Ascending aorta (tissue), 2 donors: Measurements from ENCODE around the gene UGP2. TPM values are rescaled to one million over a fixed set of nuclear protein-coding genes. Genes with fewer than 3 reads are reported as not detected.
A peak's percentile ranks its signal among the peaks of the same experiment; 100 is the strongest.

Experiments used
- DNase-seq, 2 donors: peaks; one replicate each; pipeline ENCODE4 v3.0.0-alpha.2; 2019; ENCODE audit warnings: low spot score in 2 of 2
- H3K27ac ChIP-seq, 2 donors: fragments of 200-600 bp; sonication (generic); one replicate each; pipeline ENCODE4 v1.5.1; 2016 to 2017; ENCODE audit warnings: mild to moderate bottlenecking in 1 of 2
- H3K27me3 ChIP-seq: fragments of 200-600 bp; sonication (generic); one replicate; pipeline ENCODE4 v1.5.1; 2017
- H3K36me3 ChIP-seq, 2 donors: fragments of 200-600 bp; sonication (generic); one replicate each; pipeline ENCODE4 v1.5.1; 2016
- H3K4me1 ChIP-seq, 2 donors: fragments of 200-600 bp; sonication (generic); one replicate each; pipeline ENCODE4 v1.5.1; 2016 to 2017; ENCODE audit warnings: mild to moderate bottlenecking in 1 of 2
- H3K4me3 ChIP-seq, 2 donors: fragments of 200-600 bp; sonication (generic); one replicate each; pipeline ENCODE4 v1.5.1; 2016 to 2017; ENCODE audit warnings: mild to moderate bottlenecking in 1 of 2
- H3K9me3 ChIP-seq, 2 donors: fragments of 200-600 bp; sonication (generic); one replicate each; pipeline ENCODE4 v1.5.1; 2016
- intact Hi-C: fragments of 100-400 bp; cut with DNase I; formaldehyde crosslinking; loops from one replicate; pipeline ENCODE4 v1.15.1; 2023
- total RNA-seq: library from RNA; depleted of rRNA; stranded (reverse); fragments of >200 nt; gene quantifications from one replicate; pipeline ENCODE4 v1.1.0, GENCODE V29; 2016
- TF ChIP-seq, protein P1 (sequence below), 3 experiments: fragments of 200-600 bp in 2 of 3; fragments of 450-650 bp in 1 of 3; sonication (generic) in 2 of 3; IDR thresholded peaks; one replicate each; pipeline ENCODE4 v1.5.1; 2016 to 2019; ENCODE audit warnings: antibody characterized with exemption in 3 of 3, mild to moderate bottlenecking in 1 of 3, moderate library complexity in 1 of 3

Gene UGP2
- total RNA-seq, 1 donor from 2014 or later: 25.7 TPM

GRCh38 chr2:63818271-63818670 is 23.4 kb upstream of the UGP2 start:
- H3K27me3 ChIP-seq: no peaks in the 10 kb centered on the region
- peaks cover 5 to 18% of the 10 kb centered on the region in 2 donors for H3K4me1 ChIP-seq
- intact Hi-C loops: loop anchor here (2.0 kb wide), 1 partner anchor 17 kb away; no protein-coding TSS in a partner anchor
- H3K9me3 ChIP-seq: no peaks in the 10 kb centered on the region
- H3K27ac ChIP-seq: peak overlapping the region in 1 of 2 donors; percentile 30
- no peaks in the 10 kb centered on the region for H3K36me3 ChIP-seq
- H3K4me3 ChIP-seq: no peak overlapping the region
- TF ChIP-seq, protein P1, sequence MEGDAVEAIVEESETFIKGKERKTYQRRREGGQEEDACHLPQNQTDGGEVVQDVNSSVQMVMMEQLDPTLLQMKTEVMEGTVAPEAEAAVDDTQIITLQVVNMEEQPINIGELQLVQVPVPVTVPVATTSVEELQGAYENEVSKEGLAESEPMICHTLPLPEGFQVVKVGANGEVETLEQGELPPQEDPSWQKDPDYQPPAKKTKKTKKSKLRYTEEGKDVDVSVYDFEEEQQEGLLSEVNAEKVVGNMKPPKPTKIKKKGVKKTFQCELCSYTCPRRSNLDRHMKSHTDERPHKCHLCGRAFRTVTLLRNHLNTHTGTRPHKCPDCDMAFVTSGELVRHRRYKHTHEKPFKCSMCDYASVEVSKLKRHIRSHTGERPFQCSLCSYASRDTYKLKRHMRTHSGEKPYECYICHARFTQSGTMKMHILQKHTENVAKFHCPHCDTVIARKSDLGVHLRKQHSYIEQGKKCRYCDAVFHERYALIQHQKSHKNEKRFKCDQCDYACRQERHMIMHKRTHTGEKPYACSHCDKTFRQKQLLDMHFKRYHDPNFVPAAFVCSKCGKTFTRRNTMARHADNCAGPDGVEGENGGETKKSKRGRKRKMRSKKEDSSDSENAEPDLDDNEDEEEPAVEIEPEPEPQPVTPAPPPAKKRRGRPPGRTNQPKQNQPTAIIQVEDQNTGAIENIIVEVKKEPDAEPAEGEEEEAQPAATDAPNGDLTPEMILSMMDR (IDR thresholded peaks at IDR 0.05): no peak
- no peak for DNase-seq

- peak overlapping the region; percentile 43 to 60 for H3K27ac ChIP-seq
- DNase-seq: no peak
- no peaks in the 10 kb centered on the region for H3K27me3 ChIP-seq
- intact Hi-C loops: loop anchor here (2.0 kb wide), 1 partner anchor 18 kb away; no protein-coding TSS in a partner anchor
- H3K4me1 ChIP-seq: peaks cover 5 to 18% of the 10 kb centered on the region in 2 donors
- H3K9me3 ChIP-seq: no peaks in the 10 kb centered on the region
- TF ChIP-seq, protein P1 (IDR thresholded peaks at IDR 0.05): no peak
- H3K4me3 ChIP-seq: no peak overlapping the region
- no peaks in the 10 kb centered on the region for H3K36me3 ChIP-seq
Measured at GRCh38 chr2:63819256-63819655, 22.4 kb upstream of the UGP2 start.

GRCh38 chr2:63819765-63820717 is 21.7 kb upstream of the UGP2 start:
- Histone ChIP-seq H3K27ac (peak overlapping the region; percentile 43 to 60), H3K4me1 (peaks cover 5 to 18% of the 10 kb centered on the region in 2 donors), H3K4me3 (no peak overlapping the region), H3K9me3 (no peaks in the 10 kb centered on the region), H3K36me3 (no peaks in the 10 kb centered on the region), H3K27me3 (no peaks in the 10 kb centered on the region)
- DNase-seq: no peak
- TF ChIP-seq, protein P1 (IDR thresholded peaks at IDR 0.05): no peak
- intact Hi-C loops: loop anchor here (2.0 kb wide), 1 partner anchor 19 kb away; no protein-coding TSS in a partner anchor

GRCh38 chr2:63820969-63821368 is 20.7 kb upstream of the UGP2 start:
- no peaks in the 10 kb centered on the region for H3K9me3 ChIP-seq
- peaks cover 5 to 20% of the 10 kb centered on the region in 2 donors for H3K4me1 ChIP-seq
- H3K4me3 ChIP-seq: no peak overlapping the region
- TF ChIP-seq, protein P1 (IDR thresholded peaks at IDR 0.05): no peak
- no peaks in the 10 kb centered on the region for H3K27me3 ChIP-seq
- no peaks in the 10 kb centered on the region for H3K36me3 ChIP-seq
- DNase-seq: no peak
- intact Hi-C loops: no loop called here
- peak overlapping the region; percentile 3 to 60 for H3K27ac ChIP-seq

DNA sequence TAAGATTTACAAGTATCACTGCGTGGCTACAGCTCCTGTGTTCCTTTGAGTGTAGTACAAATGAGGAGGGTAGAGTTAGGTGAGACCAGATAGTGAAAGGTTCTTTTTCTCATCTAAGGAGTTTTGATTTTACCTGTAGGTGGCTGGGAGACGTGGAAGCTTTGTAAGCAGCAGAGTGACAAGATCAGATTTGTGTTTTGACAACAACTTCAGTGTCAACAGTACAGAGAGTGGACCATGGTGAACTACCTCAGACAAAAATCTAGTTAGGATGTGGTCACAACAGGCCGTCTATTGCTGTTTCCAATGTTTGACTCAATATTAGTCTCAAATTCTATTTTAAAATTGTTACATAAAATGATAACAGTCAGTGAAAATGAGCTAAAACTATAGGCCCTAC is 20.3 kb upstream of the UGP2 start:
- Histone ChIP-seq H3K9me3 (no peaks in the 10 kb centered on the region), H3K36me3 (no peaks in the 10 kb centered on the region), H3K4me3 (no peak overlapping the region), H3K27ac (peak overlapping the region; percentile 10 to 60), H3K27me3 (no peaks in the 10 kb centered on the region), H3K4me1 (peaks cover 5 to 22% of the 10 kb centered on the region in 2 donors)
- TF ChIP-seq, protein P1 (IDR thresholded peaks at IDR 0.05): no peak
- DNase-seq: no peak
- intact Hi-C loops: no loop called here
